GM12891 (cell line): Measurements from ENCODE around the gene LZIC.

Experiments used
- POLR2A ChIP-seq: IDR thresholded peaks from 2 replicates; pipeline ENCODE4 v1.6.1; 2011; ENCODE audit warnings: low read depth, low read length, control low read depth
- POLR2AphosphoS5 ChIP-seq: IDR thresholded peaks from 2 replicates; pipeline ENCODE4 v1.6.1; 2011; ENCODE audit warnings: low read depth, low read length, control low read depth
- POU2F2 ChIP-seq: IDR thresholded peaks from 2 replicates; pipeline ENCODE4 v1.6.1; 2011; ENCODE audit warnings: low read depth, mild to moderate bottlenecking, control low read depth, low read length, moderate library complexity

GRCh38 chr1:9990944-9991343 lies 47.8 kb upstream of the LZIC start:
- TF ChIP-seq POLR2A, result no peak
- no peak for TF ChIP-seq POU2F2
- no peak for TF ChIP-seq POLR2AphosphoS5
